HCT116 (cell line): ENCODE measurements around the gene NBAS.

Source experiments
- CEBPB ChIP-seq: IDR thresholded peaks from 2 replicates; pipeline ENCODE4 v1.6.1; 2012; ENCODE audit warnings: low read depth
- POLR2A ChIP-seq: IDR thresholded peaks from 2 replicates; pipeline ENCODE4 v1.7.0; 2011; ENCODE audit warnings: borderline replicate concordance; ENCODE audit not compliant: insufficient read depth, insufficient read length; ENCODE audit errors: extremely low read depth
- RAD21 ChIP-seq: IDR thresholded peaks from 2 replicates; pipeline ENCODE4 v1.6.1; 2012; ENCODE audit warnings: low read depth, mild to moderate bottlenecking
- SIN3A ChIP-seq: IDR thresholded peaks from 2 replicates; pipeline ENCODE4 v1.6.1; 2012; ENCODE audit warnings: low read depth
- TF ChIP-seq, protein P1 (sequence below), 3 experiments: fragments of 200-600 bp in 1 of 3; sonication (generic) in 1 of 3; IDR thresholded peaks in 2 of 3; conservative IDR thresholded peaks in 1 of 3; 2 replicates each; pipeline ENCODE4 v1.5.1; 2012 to 2017; ENCODE audit warnings: low read depth in 2 of 3, low read length in 2 of 3, antibody characterized with exemption in 1 of 3, borderline replicate concordance in 1 of 3, control low read depth in 1 of 3, mild to moderate bottlenecking in 1 of 3, mixed read lengths in 1 of 3, mixed run types in 1 of 3, moderate library complexity in 1 of 3; ENCODE audit not compliant: insufficient read depth in 1 of 3

GRCh38 chr2:15603044-15603765 lies 42.1 kb upstream of the NBAS start:
- TF ChIP-seq RAD21 = no peak
- TF ChIP-seq, protein P1, sequence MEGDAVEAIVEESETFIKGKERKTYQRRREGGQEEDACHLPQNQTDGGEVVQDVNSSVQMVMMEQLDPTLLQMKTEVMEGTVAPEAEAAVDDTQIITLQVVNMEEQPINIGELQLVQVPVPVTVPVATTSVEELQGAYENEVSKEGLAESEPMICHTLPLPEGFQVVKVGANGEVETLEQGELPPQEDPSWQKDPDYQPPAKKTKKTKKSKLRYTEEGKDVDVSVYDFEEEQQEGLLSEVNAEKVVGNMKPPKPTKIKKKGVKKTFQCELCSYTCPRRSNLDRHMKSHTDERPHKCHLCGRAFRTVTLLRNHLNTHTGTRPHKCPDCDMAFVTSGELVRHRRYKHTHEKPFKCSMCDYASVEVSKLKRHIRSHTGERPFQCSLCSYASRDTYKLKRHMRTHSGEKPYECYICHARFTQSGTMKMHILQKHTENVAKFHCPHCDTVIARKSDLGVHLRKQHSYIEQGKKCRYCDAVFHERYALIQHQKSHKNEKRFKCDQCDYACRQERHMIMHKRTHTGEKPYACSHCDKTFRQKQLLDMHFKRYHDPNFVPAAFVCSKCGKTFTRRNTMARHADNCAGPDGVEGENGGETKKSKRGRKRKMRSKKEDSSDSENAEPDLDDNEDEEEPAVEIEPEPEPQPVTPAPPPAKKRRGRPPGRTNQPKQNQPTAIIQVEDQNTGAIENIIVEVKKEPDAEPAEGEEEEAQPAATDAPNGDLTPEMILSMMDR (IDR thresholded peaks at IDR 0.05 in 2 of 3, conservative IDR thresholded peaks at IDR 0.05 in 1 of 3; ENCODE audit: borderline replicate concordance in 1 of 3, insufficient read depth in 1 of 3, low read depth in 2 of 3, low read length in 2 of 3) = no peak
- no peak for TF ChIP-seq SIN3A
- no peak for TF ChIP-seq CEBPB
- no peak for TF ChIP-seq POLR2A
